Suppressor macrophage treated with lipopolysaccharide for 1 hour (primary cell): ENCODE results near the gene APEX2.
"Not testable (repeated sequence)": the region's sequence is repeated elsewhere in the genome, so short reads cannot be mapped to it uniquely, and the experiment has no call there.

ENCODE experiments used
- DNase-seq, 3 donors: peaks; one replicate each; pipeline ENCODE4 v3.0.0-alpha.2; 2020 to 2022

Gene APEX2, protein sequence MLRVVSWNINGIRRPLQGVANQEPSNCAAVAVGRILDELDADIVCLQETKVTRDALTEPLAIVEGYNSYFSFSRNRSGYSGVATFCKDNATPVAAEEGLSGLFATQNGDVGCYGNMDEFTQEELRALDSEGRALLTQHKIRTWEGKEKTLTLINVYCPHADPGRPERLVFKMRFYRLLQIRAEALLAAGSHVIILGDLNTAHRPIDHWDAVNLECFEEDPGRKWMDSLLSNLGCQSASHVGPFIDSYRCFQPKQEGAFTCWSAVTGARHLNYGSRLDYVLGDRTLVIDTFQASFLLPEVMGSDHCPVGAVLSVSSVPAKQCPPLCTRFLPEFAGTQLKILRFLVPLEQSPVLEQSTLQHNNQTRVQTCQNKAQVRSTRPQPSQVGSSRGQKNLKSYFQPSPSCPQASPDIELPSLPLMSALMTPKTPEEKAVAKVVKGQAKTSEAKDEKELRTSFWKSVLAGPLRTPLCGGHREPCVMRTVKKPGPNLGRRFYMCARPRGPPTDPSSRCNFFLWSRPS

DNA sequence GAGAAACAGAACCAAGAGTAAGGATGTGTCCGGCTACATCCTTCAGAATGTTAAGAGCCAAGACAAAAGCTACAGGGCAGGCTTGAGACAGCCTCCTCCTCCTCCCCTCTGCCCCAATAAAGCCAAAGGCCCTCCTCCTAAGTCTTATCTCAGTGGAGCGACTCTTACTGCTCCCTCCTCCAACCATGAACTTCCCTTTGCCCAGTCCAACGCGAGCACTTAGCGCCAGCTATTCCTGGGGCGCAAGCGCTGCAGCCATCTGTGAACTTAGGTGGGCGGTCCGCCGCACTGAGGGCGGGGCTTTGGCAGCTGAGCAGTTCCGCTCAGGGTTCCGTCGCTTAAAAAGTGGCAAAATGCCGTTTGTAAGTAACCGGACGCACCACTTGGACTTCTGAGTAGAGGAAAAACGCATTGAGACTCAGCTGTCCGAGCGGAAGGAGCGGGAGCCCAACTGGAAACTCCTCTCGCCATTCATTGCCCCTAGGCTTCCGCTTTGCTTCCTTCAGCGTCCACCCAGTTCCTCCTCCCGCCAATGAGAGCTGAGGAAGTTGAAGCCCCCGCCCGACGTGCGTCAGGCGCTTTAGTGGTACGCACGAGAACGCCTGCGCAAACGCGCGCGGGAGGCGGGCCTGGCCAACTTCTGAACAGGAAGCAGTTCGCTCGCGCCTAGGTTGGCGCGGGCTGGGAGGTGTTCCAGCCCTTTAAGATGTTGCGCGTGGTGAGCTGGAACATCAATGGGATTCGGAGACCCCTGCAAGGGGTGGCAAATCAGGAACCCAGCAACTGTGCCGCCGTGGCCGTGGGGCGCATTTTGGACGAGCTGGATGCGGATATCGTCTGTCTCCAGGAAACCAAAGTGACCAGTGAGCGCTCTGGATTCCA is at the start of gene APEX2:
Gene APEX2, plus strand, starts transcription at position 647 of the 882 bp plus-strand sequence. Its CDS starts 60 bp downstream, at position 707.
- DNase-seq: peak; percentile 92 to 94 (median 94)

DNA sequence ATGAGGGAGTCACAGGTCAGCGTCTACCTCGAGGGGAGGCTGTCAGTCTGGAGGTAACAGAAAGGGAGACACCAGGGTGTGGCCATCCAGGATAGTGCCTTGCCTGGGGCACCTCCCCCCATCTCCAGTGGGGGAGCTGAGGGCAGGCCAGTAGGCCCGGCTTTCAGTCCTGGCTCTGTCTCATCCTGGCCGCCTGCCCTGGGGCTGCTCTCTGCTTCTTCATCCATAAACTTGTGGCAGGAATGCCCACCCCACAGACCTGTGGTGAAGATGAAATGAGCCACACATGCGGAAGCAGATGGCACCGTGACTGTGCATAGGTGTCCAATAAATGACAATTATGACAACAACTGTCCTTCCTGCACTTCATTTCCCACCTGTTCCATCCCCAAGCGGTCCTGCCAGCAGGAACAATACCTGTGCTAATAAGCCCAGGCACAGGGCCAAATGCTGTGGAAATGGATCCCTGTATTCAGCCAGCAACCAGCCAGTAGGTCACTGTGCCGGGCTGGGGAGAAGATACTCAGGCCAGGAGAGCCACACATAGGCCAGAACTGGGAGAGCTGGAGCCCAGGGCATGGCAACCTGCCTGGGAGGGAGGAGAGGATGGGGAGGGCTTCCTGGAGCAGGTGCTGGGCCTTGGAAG is 49.3 kb upstream of the APEX2 start:
- no peak for DNase-seq

DNA sequence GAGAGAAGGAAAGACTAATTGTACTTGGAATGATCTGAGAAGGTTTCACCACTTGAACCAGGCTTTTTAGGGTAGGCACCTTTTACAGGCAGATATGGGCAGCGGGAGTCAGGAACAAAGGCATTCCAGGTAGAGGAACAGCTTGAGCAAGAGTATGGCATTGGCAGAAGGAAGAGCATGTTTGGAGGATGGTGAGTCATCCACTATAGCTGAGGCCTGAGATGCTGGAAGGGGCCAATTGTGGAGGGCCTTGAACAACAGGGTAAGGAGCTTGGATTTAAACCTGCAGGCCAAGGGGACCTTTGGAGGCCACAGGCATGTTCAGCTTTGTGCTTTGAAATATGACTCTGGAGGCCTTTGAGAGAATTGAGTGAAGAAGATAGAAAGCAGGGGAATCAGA is 38.4 kb upstream of the APEX2 start:
- DNase-seq: no peak

DNA sequence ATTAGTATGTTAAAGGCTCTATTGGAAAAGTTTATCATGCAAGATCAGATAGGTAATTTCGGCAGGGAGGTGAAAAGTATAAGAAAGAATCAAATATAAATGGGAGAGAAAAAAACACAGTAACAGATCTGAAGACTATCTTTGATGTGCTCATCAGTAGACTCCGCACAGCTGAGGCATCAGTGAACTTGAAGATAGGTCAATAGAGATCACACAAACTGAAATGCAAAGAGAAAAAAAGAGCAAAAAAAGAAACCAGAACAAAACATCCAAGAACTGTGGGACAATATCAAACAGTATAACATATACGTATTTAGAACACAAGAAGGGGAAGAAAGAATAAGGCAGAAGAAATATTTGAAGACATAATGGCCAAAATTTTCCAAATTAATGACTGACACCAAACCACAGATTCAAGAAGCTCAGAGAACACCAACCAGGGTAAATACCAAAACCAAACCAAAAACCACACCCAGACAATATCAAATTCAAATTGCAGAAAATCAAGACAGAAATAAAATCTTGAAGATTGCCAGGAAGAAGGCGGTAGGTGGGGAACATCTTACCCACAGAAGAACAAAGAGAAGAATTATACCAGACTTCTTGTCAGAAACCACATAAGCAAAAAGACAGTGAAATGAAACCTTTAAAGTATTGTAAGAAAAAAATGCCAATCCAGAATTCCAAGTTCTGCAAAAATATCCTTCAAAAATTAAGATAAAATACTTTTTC is 35.2 kb upstream of the APEX2 start:
- no peak for DNase-seq

DNA sequence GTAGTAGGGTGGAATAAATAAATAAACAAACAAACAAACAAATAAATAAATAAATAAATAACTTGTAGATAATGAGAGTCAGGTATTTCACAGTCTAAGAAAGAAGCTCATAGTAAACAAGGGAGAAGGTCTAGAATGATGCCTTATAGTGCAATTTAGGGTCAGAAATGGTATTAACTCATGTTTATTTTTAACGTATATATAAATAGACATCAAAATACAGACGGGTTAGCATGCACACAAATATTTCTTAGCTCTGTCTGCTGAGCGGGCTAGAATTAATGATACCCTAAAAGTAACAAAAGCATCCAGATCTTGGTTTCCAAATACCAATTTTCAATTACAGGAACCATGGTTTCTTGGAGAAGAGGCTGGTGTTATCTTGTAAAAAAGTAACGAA is 22.8 kb upstream of the APEX2 start:
- DNase-seq: no peak

DNA sequence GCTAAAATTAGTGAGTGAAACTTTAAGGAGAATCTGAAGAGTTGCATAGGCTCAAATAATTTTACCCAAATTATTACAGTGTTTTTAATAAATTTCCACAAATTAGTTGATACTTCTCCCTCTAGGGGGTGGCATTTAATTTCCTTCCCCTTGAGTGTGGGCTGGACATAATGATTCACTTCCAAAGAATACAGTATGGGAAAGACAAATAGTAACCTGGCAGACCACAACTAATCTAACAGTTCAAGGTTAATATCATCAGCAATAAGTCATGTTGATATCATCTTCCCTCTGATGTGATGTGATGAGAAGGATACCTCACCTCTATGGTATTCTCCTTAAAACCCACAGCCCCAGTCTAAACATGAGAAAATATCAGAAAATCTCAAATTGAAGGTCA is 21.7 kb upstream of the APEX2 start:
- no peak for DNase-seq

DNA sequence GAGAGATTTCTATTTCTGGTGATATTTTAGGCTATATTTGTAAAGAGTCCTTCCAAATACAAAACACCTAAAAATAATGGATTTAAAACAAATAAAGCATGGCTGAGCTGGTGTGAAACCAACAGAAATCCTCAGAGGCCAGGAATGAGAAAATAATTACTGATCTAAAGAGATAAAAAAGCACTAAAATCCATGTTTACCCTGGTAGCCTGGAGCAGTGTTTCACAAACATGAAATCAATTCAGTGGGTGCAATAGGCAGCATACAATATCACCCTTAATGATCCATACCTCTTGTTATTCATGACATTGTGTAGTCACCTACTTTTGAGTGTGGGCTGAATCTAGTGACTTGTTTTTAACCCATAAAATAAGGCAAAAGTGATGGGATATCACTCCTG is 20.7 kb upstream of the APEX2 start:
- no peak for DNase-seq

DNA sequence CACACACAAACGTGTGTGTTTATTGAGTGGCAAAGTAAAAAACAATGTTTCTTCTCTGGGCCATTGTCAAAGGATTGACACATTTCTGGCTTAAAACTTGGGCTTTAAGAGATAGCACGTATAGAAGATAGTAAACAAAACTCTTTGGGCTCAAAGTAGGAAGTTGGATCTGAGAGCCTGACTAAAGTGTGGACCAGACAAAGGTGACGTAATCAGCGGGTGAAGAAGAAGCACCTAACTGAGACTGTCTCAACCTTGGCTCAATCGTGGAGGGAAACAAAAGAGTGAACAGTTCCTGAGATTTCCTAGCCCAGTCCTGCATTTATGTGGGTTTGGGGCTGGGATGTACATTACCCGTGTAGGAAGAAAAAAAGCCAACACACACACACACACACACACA is 19.8 kb upstream of the APEX2 start:
- DNase-seq: no peak

DNA sequence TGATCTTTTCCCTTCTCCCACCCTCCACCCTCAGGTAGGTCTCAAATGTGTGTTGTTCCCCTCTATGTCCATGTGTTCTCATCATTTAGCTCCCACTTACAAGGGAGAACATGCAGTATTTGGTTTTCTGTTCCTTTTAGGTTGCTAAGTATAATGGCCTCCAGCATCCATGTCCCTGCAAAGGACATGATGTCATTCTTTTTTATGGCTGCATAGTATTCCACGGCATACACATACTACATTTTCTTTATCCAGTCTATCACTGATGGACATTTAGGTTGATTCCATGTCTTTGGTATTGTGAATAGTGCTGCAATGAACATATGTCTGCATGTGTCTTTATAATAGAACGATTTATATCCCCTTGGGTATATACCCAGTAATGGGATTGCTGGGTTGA is 16.9 kb upstream of the APEX2 start:
- not testable (repeated sequence) for DNase-seq

DNA sequence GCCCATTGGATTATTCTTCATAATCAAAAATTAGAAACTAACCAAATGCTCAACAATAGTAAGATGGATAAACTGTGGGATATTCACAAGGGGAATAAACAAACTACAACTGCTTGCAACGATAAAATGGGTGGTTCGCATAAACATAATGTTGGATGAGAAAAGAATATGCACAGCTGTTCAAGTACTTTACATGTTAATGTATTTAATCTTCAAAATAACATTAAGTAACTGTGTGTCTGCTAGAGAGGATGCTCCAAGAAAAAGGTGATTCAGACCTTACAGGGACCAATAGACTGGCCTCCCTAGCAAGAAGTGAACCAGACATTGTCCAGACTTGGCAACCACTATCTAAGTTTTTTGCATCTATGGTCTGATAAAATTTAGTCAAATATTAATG is 8.5 kb upstream of the APEX2 start:
- DNase-seq: no peak

DNA sequence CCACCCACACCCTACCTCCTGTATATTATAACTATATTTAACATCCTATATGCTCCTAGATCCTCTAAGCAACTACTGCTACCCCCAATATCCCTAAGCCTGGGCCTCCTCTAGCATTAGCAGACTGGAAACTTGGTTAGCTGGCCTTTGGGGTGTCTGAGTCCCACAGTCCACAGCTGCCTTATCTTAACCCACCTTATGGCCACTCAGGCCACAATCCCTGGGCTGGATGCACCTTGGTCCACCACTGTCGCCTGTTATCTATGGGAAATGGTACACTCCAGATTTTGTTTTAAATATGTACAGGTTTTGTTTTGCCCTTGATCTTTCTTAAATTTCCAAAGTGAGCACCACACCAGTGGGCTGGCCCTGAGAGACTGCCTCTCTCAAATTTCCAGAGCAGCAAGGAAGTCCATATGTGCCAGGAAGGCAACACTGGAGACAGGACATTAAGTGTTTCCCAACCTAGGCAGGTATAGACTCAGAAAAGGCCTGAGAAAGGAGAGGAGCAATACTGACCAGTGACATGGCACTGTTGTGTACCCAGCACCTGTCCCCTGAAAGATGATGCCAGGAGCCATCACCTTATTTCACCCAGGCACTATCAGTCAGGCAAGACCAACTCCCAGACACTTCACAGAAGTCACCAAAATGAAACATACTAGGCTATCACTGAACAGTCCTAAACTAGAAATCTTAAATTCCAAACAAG is 7.1 kb upstream of the APEX2 start:
- DNase-seq: no peak

DNA sequence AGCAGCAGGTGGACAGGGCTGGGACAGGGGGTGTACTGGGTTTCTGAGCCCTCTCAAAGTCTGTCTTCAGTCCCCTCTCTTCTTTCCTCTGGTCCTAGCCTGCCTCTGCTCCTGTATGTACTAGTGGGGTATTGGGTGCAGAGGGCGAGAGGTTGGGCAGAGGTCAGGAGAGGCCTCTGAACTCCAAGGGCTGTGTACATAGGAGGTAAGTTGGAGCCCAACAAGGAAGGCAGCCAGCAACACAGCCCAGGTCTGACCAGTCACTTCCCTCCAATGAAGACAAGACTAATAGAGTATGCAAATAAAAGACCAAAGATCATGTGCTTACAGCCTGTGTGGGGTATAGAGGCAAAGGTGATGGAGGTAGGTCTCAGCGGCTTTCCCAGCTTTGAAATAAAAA is 6.1 kb upstream of the APEX2 start, which contains the start of gene PFKFB1:
Gene PFKFB1, minus strand, starts transcription at position 90 of the 400 bp plus-strand sequence. CDS start 181 bp downstream, outside the sequence.
- DNase-seq: no peak

DNA sequence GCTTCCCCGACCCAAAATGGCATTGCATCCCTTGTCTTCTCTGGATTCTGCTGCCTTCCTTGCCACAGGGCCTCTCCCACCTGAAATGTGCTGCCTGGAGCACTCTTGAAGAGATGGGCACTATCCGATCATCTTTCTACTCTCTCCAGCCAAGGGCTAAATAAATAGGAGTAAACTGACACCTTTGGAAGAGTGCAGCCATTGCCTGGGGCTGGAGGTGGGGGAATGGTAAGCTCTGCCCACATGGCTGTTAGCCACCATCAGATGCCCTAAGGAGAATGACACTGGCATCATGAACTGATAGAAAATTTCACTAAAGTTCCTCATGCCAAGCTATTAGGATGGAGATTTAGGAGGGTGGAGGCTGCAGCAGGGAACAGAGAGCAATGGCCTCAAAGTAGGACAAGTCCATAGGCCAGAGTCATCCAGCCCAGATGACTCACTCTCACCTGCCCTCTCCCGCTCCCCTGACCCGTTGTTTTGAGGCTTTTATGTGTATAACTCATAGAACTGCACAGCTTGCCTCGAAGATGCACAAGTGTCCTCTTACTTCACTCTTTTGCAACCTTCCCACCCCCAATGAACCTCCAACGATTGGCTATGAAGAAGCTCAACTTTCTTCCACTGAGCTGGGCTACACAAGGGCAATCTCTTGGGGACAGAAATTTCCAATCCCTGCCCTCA is 5.4 kb upstream of the APEX2 start:
- DNase-seq: peak; percentile 47 to 61 (median 59)

DNA sequence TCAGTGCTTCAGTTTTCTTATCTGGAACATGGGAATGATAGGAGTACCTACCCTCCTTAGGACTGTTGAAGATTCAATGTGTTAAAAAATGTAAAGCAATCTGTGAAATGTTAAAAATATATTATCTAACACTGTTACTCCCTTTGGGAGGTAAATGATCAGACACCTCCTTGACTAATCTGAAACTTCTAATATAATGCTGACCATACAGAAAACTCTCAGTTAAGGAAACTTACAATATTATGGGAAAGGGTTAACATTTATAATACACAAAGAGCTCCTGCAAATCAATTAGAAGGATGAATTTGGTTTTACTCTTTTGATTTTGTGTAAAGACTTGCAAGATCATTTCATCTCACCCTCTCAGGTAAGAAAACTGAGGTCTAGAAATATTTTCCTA is 4.5 kb upstream of the APEX2 start:
- no peak for DNase-seq

DNA sequence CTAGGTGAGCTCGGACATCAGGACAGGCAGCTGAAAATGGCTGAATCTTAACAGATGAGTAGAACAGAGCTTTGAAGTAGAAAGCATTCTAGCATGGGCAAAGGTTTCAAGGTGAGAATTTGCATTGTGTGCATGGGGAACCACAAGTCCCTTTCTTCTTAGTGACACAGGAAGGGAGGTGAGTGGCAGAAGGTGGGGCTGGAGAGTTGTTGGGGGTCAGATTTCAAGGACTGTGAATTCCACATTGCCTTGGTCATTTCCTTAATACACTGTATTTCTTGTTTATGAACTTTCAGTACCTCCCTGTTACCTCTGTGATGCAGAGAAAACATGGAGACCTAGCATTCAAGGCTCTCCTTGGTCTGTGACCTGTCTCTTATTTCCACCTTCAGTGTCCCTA is 4.1 kb downstream of the APEX2 start:
- no peak for DNase-seq

DNA sequence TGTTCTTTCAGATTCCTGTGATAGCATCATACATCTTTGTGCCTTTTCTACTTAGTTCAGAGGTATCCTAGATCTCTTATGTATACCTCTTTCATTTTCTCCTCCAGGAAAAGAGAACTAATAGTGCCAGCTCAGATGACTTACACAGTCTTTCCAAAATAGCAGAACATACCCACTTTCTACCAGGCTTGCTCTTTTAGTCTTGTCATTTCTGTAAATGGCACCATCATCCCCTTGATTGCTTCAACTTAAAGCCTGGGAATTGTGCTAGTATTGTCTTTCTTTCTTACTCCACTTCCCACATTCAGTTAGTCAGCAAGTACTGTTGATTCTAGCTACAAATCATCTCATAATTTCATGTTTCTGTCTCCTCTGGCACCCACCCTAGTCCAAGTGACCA is 5.1 kb downstream of the APEX2 start:
- DNase-seq: peak in 2 of 3 donors; percentile 3 to 41

DNA sequence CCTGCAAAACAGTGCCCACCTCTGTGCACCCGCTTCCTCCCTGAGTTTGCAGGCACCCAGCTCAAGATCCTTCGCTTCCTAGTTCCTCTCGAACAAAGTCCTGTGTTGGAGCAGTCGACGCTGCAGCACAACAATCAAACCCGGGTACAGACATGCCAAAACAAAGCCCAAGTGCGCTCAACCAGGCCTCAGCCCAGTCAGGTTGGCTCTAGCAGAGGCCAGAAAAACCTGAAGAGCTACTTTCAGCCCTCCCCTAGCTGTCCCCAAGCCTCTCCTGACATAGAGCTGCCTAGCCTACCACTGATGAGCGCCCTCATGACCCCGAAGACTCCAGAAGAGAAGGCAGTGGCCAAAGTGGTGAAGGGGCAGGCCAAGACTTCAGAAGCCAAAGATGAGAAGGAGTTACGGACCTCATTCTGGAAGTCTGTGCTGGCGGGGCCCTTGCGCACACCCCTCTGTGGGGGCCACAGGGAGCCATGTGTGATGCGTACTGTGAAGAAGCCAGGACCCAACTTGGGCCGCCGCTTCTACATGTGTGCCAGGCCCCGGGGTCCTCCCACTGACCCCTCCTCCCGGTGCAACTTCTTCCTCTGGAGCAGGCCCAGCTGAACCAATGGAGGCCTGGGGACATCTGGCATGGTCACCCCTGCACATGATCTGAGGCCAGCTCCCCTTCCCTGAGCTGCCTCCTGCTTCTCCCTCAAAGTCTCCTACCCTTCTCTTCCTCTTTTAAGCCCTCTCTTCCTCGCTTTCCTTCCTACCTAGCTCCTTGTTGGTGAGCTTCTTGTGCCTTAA is 6.9 kb downstream of the APEX2 start:
- DNase-seq: no peak

DNA sequence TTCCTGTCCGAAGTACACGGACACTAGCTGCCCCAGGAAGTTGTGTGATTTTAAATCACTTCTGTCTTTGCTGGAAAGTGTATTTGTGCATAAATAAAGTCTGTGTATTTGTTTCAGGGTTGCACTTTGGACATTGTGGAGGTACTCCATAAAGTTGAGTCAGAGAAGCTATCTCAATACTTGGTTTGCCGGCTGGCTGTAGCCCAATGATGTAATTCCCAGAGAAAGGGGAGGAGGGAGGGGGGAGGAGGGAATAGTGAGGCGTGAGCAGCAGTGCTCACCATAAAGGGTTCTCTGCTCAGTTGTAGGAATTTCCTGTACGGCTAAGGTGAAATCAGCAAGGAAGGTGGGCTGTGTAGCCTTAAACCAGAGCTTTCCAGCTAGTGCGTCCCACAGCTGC is 7.5 kb downstream of the APEX2 start:
- peak in 1 of 3 donors; percentile 3 for DNase-seq

DNA sequence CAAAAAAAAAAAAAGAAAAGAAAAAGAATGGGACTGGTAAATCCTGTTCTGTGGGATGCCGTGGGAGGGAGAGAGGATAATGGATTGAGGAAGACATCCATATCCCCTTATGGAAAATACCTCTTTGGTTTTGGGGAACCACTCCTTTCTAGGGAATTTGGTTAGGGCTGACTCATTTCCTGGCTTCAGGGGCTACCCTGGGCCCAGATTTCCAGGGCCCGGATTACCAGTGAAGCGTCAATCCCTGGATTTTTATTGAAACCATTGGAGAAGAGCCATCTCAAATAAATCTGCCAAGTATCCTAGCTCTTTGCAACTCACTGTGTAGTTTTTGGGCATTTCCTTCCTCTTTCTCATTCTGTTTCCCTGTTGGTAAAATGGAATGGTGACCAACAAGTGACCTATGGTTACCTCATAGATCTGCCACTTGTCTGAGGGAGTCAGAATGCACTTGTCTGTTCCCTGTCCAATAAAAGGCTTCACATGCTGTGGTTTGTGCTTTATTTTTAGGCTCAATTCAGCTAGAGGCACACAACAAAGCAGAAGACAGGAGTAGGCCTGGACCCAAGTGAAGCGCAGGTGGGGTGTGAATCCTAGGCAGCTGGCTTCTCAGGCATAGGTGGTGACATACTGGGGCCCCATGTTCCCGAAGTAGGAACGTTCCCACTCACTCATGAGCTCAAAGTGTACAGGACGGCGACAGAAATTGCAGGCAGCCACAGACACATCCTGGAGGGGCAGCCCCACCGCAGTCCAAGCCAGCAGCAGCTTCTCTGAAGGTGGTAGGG is 8.6 kb downstream of the APEX2 start:
- DNase-seq: peak; percentile 22 to 46 (median 45)
